Jurkat, Clone E6-1 (cell line): ENCODE data around the gene TCAIM.
"Not testable (repeated sequence)": the region's sequence is repeated elsewhere in the genome, so short reads cannot be mapped to it uniquely, and the experiment has no call there.

Experiments used
- DNase-seq: peaks from one replicate; pipeline ENCODE4 v3.0.0-alpha.2; 2011; ENCODE audit warnings: low read depth, low spot score
- H3K4me3 ChIP-seq: 2 replicates; pipeline ENCODE4 v1.5.1; 2011; ENCODE audit warnings: mild to moderate bottlenecking, low read length, control low read depth, moderate library complexity

TCAIM gene

GRCh38 chr3:44340058-44340395 is 1.5 kb downstream of the TCAIM start:
- no peak for DNase-seq
- H3K4me3 ChIP-seq: no peak overlapping the region

GRCh38 chr3:44342176-44342790 is 3.7 kb downstream of the TCAIM start:
- DNase-seq: no peak

GRCh38 chr3:44343421-44343820 is 4.9 kb downstream of the TCAIM start:
- DNase-seq: no peak
- no peak overlapping the region for H3K4me3 ChIP-seq

More at GRCh38 chr3:44342176-44342790, 3.7 kb downstream of the TCAIM start:
- H3K4me3 ChIP-seq: no peak overlapping the region

- DNase-seq: not testable (repeated sequence)
Observed at GRCh38 chr3:44346590-44346989, 8.0 kb downstream of the TCAIM start.

GRCh38 chr3:44348993-44349392 is 10.4 kb downstream of the TCAIM start:
- no peak for DNase-seq
- H3K4me3 ChIP-seq: no peak overlapping the region

More at GRCh38 chr3:44346590-44346989, 8.0 kb downstream of the TCAIM start:
- not testable (repeated sequence) for H3K4me3 ChIP-seq

- DNase-seq: no peak
Observed at GRCh38 chr3:44353355-44353924, 14.9 kb downstream of the TCAIM start.

GRCh38 chr3:44355362-44356033 is 16.9 kb downstream of the TCAIM start:
- H3K4me3 ChIP-seq: no peak overlapping the region
- no peak for DNase-seq

More at GRCh38 chr3:44353355-44353924, 14.9 kb downstream of the TCAIM start:
- H3K4me3 ChIP-seq: no peak overlapping the region

- H3K4me3 ChIP-seq: no peak overlapping the region
- DNase-seq: no peak
Observed at GRCh38 chr3:44359146-44359751, 20.7 kb downstream of the TCAIM start.

GRCh38 chr3:44363591-44363990 is 25.0 kb downstream of the TCAIM start:
- no peak for DNase-seq
- no peak overlapping the region for H3K4me3 ChIP-seq

- H3K4me3 ChIP-seq: no peak overlapping the region
- DNase-seq: no peak
Observed at GRCh38 chr3:44365952-44366351, 27.4 kb downstream of the TCAIM start.

- H3K4me3 ChIP-seq: no peak overlapping the region
- DNase-seq: no peak
Observed at GRCh38 chr3:44375450-44375849, 36.9 kb downstream of the TCAIM start.

GRCh38 chr3:44387404-44387803 is 48.8 kb downstream of the TCAIM start:
- no peak overlapping the region for H3K4me3 ChIP-seq
- DNase-seq: no peak

- H3K4me3 ChIP-seq: no peak overlapping the region
- no peak for DNase-seq
Observed at GRCh38 chr3:44392489-44392888, 53.9 kb downstream of the TCAIM start.

- no peak overlapping the region for H3K4me3 ChIP-seq
- DNase-seq: no peak
Observed at GRCh38 chr3:44395714-44396113, 57.1 kb downstream of the TCAIM start.

GRCh38 chr3:44396200-44397171 is 57.9 kb downstream of the TCAIM start:
- DNase-seq: no peak
- no peak overlapping the region for H3K4me3 ChIP-seq

- DNase-seq, H3K4me3 ChIP-seq: not testable (repeated sequence)
Observed at GRCh38 chr3:44398271-44398670, 59.7 kb downstream of the TCAIM start.

GRCh38 chr3:44398853-44399252 is 60.3 kb downstream of the TCAIM start:
- no peak for DNase-seq
- no peak overlapping the region for H3K4me3 ChIP-seq

GRCh38 chr3:44400771-44401170 is 62.2 kb downstream of the TCAIM start:
- no peak overlapping the region for H3K4me3 ChIP-seq
- no peak for DNase-seq

GRCh38 chr3:44402548-44402947 is 64.0 kb downstream of the TCAIM start:
- no peak for DNase-seq
- H3K4me3 ChIP-seq: no peak overlapping the region
